LoVo (cell line): ENCODE measurements around the gene KCTD21.
A peak's percentile ranks its signal among the peaks of the same experiment; 100 is the strongest.

ENCODE experiments used
- DNase-seq: peaks from one replicate; pipeline ENCODE4 v3.0.0-alpha.2; 2016; ENCODE audit warnings: low spot score

Gene KCTD21

GRCh38 chr11:78139422-78140391, 48.7 kb downstream of the KCTD21 start, which contains the start of gene ALG8:
Gene ALG8 (minus strand): TSS chr11:78139626. CDS start chr11:78139588, 38 bp downstream.
- DNase-seq, result peak; percentile 98

GRCh38 chr11:78138694-78139421, 49.6 kb downstream of the KCTD21 start:
- peak; percentile 25 for DNase-seq

DNA sequence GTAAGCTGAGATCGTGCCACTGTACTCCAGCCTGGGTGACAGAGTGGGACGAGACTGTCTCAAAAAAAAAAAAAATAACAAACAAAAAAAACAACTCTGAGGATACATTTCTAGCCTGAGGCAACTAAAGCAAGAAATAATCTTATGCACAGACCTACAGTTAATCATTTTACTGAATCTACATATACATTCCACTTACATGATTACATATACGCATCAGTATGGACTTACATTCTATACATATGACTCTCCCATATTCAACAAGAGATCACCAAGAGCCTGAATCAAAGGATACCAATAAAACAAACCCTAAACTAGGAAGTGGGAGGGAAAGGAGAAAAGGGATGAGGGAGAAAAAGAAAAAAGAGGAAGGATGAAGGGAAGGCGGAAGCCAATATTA, 50.1 kb downstream of the KCTD21 start:
- no peak for DNase-seq

DNA sequence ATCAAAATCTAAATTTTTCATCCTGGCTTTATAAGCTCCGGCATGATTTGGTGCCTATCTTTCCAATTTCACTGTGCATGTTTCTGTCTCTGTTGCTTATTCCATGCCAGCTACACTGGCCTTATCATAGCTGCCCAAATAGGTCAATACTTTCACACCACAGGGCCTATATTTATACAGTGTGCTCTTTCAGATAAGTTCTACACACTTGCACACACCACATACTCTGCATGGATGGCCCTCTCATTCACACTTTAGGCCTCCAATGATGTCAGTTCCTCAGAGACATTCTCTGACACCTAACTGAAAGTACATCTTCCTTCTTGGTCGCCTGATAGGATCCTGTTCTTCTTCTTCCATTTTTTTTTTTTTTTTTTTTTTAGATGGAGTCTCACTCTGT, 56.0 kb downstream of the KCTD21 start:
- no peak for DNase-seq

- DNase-seq, result no peak
Measured at GRCh38 chr11:78131956-78132355, 56.5 kb downstream of the KCTD21 start.

GRCh38 chr11:78127403-78127802, 61.0 kb downstream of the KCTD21 start:
- no peak for DNase-seq
